HEK293 (cell line): ENCODE data around the gene DGKD.
A peak's percentile ranks its signal among the peaks of the same experiment; 100 is the strongest.

ENCODE experiments used
- CTCF ChIA-PET: fragments of 350-600 bp; formaldehyde crosslinking; extraction: SDS; loops from one replicate; lab custom pipeline; 2021; ENCODE audit warnings: antibody characterized with exemption; lab: Yijun Ruan, JAX
- POLR2A ChIA-PET: fragments of 300-600 bp; formaldehyde crosslinking; extraction: SDS; loops from one replicate; lab custom pipeline; 2020; ENCODE audit warnings: antibody characterized with exemption, inconsistent platforms; lab: Yijun Ruan, JAX
- H3K27ac ChIP-seq: fragments of 200-500 bp; sonication (Bioruptor generic); 2 replicates; pipeline ENCODE4 v1.5.1; 2014; ENCODE audit warnings: low read depth, low read length, control low read depth, inconsistent platforms; ENCODE audit errors: extremely low read depth
- H3K36me3 ChIP-seq, 2 experiments: fragments of 200-500 bp in 1 of 2; sonication (Bioruptor generic) in 1 of 2; 1 replicate in 1 of 2; 2 replicates in 1 of 2; pipeline ENCODE4 v1.5.1; 2014 to 2017; ENCODE audit warnings: inconsistent platforms in 2 of 2, low read length in 2 of 2; ENCODE audit not compliant: control insufficient read depth in 2 of 2, insufficient read depth in 1 of 2
- H3K4me1 ChIP-seq: fragments of 200-500 bp; sonication (Bioruptor generic); 2 replicates; pipeline ENCODE4 v1.5.1; 2014; ENCODE audit warnings: mild to moderate bottlenecking, low read length, inconsistent platforms; ENCODE audit not compliant: control insufficient read depth, insufficient read depth
- H3K4me3 ChIP-seq: 2 replicates; pipeline ENCODE4 v1.5.1; 2011; ENCODE audit warnings: low read depth, mild to moderate bottlenecking, control low read depth, low read length, moderate library complexity
- H3K9me3 ChIP-seq: fragments of 200-500 bp; sonication (Bioruptor generic); 2 replicates; pipeline ENCODE4 v1.5.1; 2014; ENCODE audit warnings: low read depth, low read length, inconsistent platforms; ENCODE audit not compliant: control insufficient read depth, insufficient read depth
- EGR2 ChIP-seq: fragments of 450-650 bp; formaldehyde crosslinking; IDR thresholded peaks from 2 replicates; pipeline ENCODE4 v1.5.1; 2016; ENCODE audit warnings: low read depth, missing biosample characterization, missing genetic modification characterization
- GLI4 ChIP-seq: fragments of 450-650 bp; formaldehyde crosslinking; IDR thresholded peaks from 2 replicates; pipeline ENCODE4 v1.5.1; 2016; ENCODE audit warnings: missing biosample characterization, missing genetic modification characterization
- MEIS1 ChIP-seq: sonication (generic); formaldehyde crosslinking; IDR thresholded peaks from 2 replicates; pipeline ENCODE4 v1.8.1; 2022; ENCODE audit warnings: missing genetic modification reagents, mild to moderate bottlenecking, borderline replicate concordance
- SCRT1 ChIP-seq: fragments of 450-650 bp; formaldehyde crosslinking; IDR thresholded peaks from 2 replicates; pipeline ENCODE4 v1.5.1; 2016; ENCODE audit warnings: missing biosample characterization, missing genetic modification characterization, borderline replicate concordance
- SETDB1 ChIP-seq: IDR thresholded peaks from one replicate; pipeline ENCODE4 v1.6.1; 2017; ENCODE audit warnings: mild to moderate bottlenecking, low read length, moderate library complexity, mixed read lengths; ENCODE audit not compliant: insufficient read length
- ZNF132 ChIP-seq: fragments of 450-650 bp; formaldehyde crosslinking; IDR thresholded peaks from 2 replicates; pipeline ENCODE4 v1.5.1; 2017; ENCODE audit warnings: missing biosample characterization, missing genetic modification characterization, borderline replicate concordance
- ZNF19 ChIP-seq: fragments of 450-650 bp; formaldehyde crosslinking; IDR thresholded peaks from 2 replicates; pipeline ENCODE4; 2016; ENCODE audit warnings: missing biosample characterization, missing genetic modification characterization, low read depth
- ZNF221 ChIP-seq: fragments of 450-650 bp; formaldehyde crosslinking; IDR thresholded peaks from 2 replicates; pipeline ENCODE4 v1.5.1; 2017; ENCODE audit warnings: missing biosample characterization, missing genetic modification characterization, borderline replicate concordance
- ZNF24 ChIP-seq: fragments of 450-650 bp; formaldehyde crosslinking; IDR thresholded peaks from 2 replicates; pipeline ENCODE4 v1.5.1; 2016; ENCODE audit warnings: missing biosample characterization, missing genetic modification characterization
- ZNF311 ChIP-seq: fragments of 450-650 bp; formaldehyde crosslinking; IDR thresholded peaks from 2 replicates; pipeline ENCODE4 v1.5.1; 2017; ENCODE audit warnings: missing biosample characterization, missing genetic modification characterization, borderline replicate concordance
- ZNF335 ChIP-seq: fragments of 450-650 bp; formaldehyde crosslinking; conservative IDR thresholded peaks from 2 replicates; pipeline ENCODE4 v1.5.1; 2016; ENCODE audit warnings: missing biosample characterization, missing genetic modification characterization
- ZNF350 ChIP-seq: fragments of 450-650 bp; formaldehyde crosslinking; IDR thresholded peaks from 2 replicates; pipeline ENCODE4 v1.5.0; 2017; ENCODE audit warnings: missing biosample characterization, mild to moderate bottlenecking, missing genetic modification characterization
- ZNF530 ChIP-seq: fragments of 450-650 bp; formaldehyde crosslinking; IDR thresholded peaks from 2 replicates; pipeline ENCODE4 v1.5.1; 2016; ENCODE audit warnings: low read depth, missing biosample characterization, missing genetic modification characterization
- ZNF654 ChIP-seq: fragments of 450-650 bp; formaldehyde crosslinking; IDR thresholded peaks from 2 replicates; pipeline ENCODE4 v1.5.1; 2016; ENCODE audit warnings: low read depth, missing biosample characterization, missing genetic modification characterization
- ZNF701 ChIP-seq: fragments of 450-650 bp; formaldehyde crosslinking; IDR thresholded peaks from 2 replicates; pipeline ENCODE4 v1.5.1; 2016; ENCODE audit warnings: missing biosample characterization, missing genetic modification characterization
- ZNF768 ChIP-seq: fragments of 450-650 bp; formaldehyde crosslinking; IDR thresholded peaks from 2 replicates; pipeline ENCODE4 v1.5.1; 2018; ENCODE audit warnings: missing biosample characterization, mild to moderate bottlenecking, missing genetic modification characterization
- ZNF777 ChIP-seq: fragments of 450-650 bp; formaldehyde crosslinking; IDR thresholded peaks from 2 replicates; pipeline ENCODE4 v1.5.1; 2017; ENCODE audit warnings: missing biosample characterization, missing genetic modification characterization, borderline replicate concordance
- ZNF792 ChIP-seq: fragments of 450-650 bp; formaldehyde crosslinking; IDR thresholded peaks from 2 replicates; pipeline ENCODE4 v1.5.1; 2016; ENCODE audit warnings: missing biosample characterization, missing genetic modification characterization
- TF ChIP-seq, protein P1 (sequence below): IDR thresholded peaks from 2 replicates; pipeline ENCODE4 v1.6.1; 2011; ENCODE audit warnings: mild to moderate bottlenecking, low read depth, low read length, borderline replicate concordance
- TF ChIP-seq, protein P2 (sequence below): fragments of 450-650 bp; formaldehyde crosslinking; IDR thresholded peaks from 2 replicates; pipeline ENCODE4 v1.5.1; 2016; ENCODE audit warnings: missing biosample characterization, missing genetic modification characterization, low read depth
- TF ChIP-seq, protein P3 (sequence below): fragments of 450-650 bp; formaldehyde crosslinking; IDR thresholded peaks from 2 replicates; pipeline ENCODE4 v1.5.1; 2016; ENCODE audit warnings: missing biosample characterization, missing genetic modification characterization, low read depth
- TF ChIP-seq, protein P4 (sequence below): fragments of 450-650 bp; IDR thresholded peaks from 2 replicates; pipeline ENCODE4 v1.5.1; 2018; ENCODE audit warnings: missing biosample characterization, mild to moderate bottlenecking, missing genetic modification characterization
- TF ChIP-seq, protein P5 (sequence below): fragments of 450-650 bp; formaldehyde crosslinking; IDR thresholded peaks from 2 replicates; pipeline ENCODE4 v1.5.1; 2016; ENCODE audit warnings: missing biosample characterization, missing genetic modification characterization
- TF ChIP-seq, protein P6 (sequence below): fragments of 450-650 bp; formaldehyde crosslinking; IDR thresholded peaks from 2 replicates; pipeline ENCODE4 v1.5.1; 2017; ENCODE audit warnings: missing biosample characterization, missing genetic modification characterization

Gene DGKD

DNA sequence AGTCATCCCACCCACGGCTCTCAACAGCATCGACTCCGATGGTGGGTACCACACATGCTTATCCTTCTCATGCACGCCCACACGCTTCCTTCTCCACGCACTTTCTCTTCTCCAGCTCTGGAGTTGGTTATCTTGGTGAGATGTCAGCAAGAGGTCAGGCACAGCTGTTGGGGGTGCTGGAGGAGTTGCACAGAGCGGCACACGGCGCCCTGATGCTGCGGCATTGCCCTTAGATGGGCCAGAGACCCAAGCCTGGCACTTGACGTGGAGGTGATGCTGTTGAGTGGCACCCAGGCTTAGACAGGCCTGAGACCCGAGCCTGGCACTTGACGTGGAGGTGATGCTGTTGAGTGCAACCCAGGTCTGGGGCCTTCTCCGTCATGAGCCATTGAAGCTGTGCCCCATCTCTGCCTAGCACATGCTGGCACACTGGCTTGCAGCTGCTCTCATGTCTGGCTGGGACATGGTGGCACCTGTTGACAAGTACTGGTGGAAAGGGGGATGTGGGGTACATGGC lies 83.2 kb downstream of the DGKD start:
- TF ChIP-seq ZNF19 (tag by site-specific recombination) (no peak), ZNF350 (tag by site-specific recombination) (no peak), SETDB1 (no peak), ZNF311 (tag by site-specific recombination) (no peak), ZNF530 (tag by site-specific recombination) (no peak), SCRT1 (tag by site-specific recombination) (peak; percentile 24; the same call in 1 of the 2 replicates), MEIS1 (CRISPR knock-in tag) (no peak), ZNF221 (tag by site-specific recombination) (no peak), EGR2 (tag by site-specific recombination) (peak; percentile 35; the same call in 1 of the 2 replicates)
- TF ChIP-seq, protein P1, sequence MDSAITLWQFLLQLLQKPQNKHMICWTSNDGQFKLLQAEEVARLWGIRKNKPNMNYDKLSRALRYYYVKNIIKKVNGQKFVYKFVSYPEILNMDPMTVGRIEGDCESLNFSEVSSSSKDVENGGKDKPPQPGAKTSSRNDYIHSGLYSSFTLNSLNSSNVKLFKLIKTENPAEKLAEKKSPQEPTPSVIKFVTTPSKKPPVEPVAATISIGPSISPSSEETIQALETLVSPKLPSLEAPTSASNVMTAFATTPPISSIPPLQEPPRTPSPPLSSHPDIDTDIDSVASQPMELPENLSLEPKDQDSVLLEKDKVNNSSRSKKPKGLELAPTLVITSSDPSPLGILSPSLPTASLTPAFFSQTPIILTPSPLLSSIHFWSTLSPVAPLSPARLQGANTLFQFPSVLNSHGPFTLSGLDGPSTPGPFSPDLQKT: no peak
- TF ChIP-seq, protein P2, sequence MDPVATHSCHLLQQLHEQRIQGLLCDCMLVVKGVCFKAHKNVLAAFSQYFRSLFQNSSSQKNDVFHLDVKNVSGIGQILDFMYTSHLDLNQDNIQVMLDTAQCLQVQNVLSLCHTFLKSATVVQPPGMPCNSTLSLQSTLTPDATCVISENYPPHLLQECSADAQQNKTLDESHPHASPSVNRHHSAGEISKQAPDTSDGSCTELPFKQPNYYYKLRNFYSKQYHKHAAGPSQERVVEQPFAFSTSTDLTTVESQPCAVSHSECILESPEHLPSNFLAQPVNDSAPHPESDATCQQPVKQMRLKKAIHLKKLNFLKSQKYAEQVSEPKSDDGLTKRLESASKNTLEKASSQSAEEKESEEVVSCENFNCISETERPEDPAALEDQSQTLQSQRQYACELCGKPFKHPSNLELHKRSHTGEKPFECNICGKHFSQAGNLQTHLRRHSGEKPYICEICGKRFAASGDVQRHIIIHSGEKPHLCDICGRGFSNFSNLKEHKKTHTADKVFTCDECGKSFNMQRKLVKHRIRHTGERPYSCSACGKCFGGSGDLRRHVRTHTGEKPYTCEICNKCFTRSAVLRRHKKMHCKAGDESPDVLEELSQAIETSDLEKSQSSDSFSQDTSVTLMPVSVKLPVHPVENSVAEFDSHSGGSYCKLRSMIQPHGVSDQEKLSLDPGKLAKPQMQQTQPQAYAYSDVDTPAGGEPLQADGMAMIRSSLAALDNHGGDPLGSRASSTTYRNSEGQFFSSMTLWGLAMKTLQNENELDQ (tag by site-specific recombination): no peak
- TF ChIP-seq, protein P3, sequence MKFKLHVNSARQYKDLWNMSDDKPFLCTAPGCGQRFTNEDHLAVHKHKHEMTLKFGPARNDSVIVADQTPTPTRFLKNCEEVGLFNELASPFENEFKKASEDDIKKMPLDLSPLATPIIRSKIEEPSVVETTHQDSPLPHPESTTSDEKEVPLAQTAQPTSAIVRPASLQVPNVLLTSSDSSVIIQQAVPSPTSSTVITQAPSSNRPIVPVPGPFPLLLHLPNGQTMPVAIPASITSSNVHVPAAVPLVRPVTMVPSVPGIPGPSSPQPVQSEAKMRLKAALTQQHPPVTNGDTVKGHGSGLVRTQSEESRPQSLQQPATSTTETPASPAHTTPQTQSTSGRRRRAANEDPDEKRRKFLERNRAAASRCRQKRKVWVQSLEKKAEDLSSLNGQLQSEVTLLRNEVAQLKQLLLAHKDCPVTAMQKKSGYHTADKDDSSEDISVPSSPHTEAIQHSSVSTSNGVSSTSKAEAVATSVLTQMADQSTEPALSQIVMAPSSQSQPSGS: no peak
- H3K4me3 ChIP-seq: no peak overlapping the region
- H3K4me1 ChIP-seq: 0 out of 2 replicates have a peak, but pooled peaks cover 6% of the 10 kb centered on the region
- peaks cover 0 to 56% of the 10 kb centered on the region in 2 experiments; a peak in 1 of 3 replicates for H3K36me3 ChIP-seq
- H3K27ac ChIP-seq: no peak overlapping the region
- POLR2A ChIA-PET: no interaction called here
- H3K9me3 ChIP-seq: no peaks in the 10 kb centered on the region
- CTCF ChIA-PET: no interaction called here

DNA sequence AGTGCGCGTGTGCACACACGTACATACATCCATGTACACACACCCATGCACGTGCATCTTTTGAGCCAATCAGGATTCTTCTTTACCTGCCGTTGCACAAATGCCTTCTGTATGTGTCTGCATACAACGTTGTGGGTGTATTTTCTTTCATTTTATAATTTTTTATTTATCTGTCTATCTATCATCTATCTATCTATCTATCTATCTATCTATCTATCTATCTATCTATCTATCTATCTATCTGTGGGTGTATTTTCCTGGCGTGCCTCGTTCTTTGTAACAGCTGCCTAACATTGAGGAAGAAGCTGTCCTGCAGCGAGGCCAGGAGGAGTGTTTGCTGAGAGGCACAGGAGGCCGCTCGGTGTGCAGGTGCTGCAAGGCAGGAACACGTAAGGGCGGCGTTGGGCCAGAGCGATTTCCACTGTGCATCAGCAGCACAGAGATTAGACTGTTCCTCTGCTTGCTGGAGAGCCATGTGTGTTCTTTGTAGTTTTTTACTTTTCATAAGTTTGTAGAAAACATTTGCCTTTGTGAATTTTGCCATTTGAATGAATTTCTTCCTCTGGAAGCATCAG lies 84.4 kb downstream of the DGKD start:
- TF ChIP-seq ZNF335 (tag by site-specific recombination) (no peak), ZNF19 (tag by site-specific recombination) (no peak), GLI4 (tag by site-specific recombination) (no peak), ZNF654 (tag by site-specific recombination) (no peak), ZNF792 (tag by site-specific recombination) (no peak), ZNF132 (no peak), ZNF701 (tag by site-specific recombination) (no peak), ZNF777 (tag by site-specific recombination) (no peak), ZNF768 (tag by site-specific recombination) (no peak), ZNF24 (no peak)
- TF ChIP-seq, protein P4, sequence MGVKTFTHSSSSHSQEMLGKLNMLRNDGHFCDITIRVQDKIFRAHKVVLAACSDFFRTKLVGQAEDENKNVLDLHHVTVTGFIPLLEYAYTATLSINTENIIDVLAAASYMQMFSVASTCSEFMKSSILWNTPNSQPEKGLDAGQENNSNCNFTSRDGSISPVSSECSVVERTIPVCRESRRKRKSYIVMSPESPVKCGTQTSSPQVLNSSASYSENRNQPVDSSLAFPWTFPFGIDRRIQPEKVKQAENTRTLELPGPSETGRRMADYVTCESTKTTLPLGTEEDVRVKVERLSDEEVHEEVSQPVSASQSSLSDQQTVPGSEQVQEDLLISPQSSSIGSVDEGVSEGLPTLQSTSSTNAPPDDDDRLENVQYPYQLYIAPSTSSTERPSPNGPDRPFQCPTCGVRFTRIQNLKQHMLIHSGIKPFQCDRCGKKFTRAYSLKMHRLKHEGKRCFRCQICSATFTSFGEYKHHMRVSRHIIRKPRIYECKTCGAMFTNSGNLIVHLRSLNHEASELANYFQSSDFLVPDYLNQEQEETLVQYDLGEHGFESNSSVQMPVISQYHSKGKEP (tag by site-specific recombination): no peak
- TF ChIP-seq, protein P5, sequence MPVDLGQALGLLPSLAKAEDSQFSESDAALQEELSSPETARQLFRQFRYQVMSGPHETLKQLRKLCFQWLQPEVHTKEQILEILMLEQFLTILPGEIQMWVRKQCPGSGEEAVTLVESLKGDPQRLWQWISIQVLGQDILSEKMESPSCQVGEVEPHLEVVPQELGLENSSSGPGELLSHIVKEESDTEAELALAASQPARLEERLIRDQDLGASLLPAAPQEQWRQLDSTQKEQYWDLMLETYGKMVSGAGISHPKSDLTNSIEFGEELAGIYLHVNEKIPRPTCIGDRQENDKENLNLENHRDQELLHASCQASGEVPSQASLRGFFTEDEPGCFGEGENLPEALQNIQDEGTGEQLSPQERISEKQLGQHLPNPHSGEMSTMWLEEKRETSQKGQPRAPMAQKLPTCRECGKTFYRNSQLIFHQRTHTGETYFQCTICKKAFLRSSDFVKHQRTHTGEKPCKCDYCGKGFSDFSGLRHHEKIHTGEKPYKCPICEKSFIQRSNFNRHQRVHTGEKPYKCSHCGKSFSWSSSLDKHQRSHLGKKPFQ (tag by site-specific recombination): no peak
- TF ChIP-seq, protein P6, sequence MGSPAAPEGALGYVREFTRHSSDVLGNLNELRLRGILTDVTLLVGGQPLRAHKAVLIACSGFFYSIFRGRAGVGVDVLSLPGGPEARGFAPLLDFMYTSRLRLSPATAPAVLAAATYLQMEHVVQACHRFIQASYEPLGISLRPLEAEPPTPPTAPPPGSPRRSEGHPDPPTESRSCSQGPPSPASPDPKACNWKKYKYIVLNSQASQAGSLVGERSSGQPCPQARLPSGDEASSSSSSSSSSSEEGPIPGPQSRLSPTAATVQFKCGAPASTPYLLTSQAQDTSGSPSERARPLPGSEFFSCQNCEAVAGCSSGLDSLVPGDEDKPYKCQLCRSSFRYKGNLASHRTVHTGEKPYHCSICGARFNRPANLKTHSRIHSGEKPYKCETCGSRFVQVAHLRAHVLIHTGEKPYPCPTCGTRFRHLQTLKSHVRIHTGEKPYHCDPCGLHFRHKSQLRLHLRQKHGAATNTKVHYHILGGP (tag by site-specific recombination): no peak
- no peak overlapping the region for H3K27ac ChIP-seq
- H3K4me1 ChIP-seq: 0 out of 2 replicates have a peak, but pooled peaks cover 6% of the 10 kb centered on the region
- H3K4me3 ChIP-seq: no peak overlapping the region
- ChIA-PET POLR2A (no interaction called here), CTCF (interaction anchor here (0.7 kb wide), 1 partner anchor 1660 kb away, joined by 5 read pairs; no protein-coding TSS in a partner anchor)
- H3K36me3 ChIP-seq: peaks cover 0 to 59% of the 10 kb centered on the region in 2 experiments; a peak in 1 of 3 replicates
- H3K9me3 ChIP-seq: no peaks in the 10 kb centered on the region
